Activated CD8-positive, alpha-beta memory T cell treated with anti-CD3 and anti-CD28 coated beads, Interleukin-2, amount 50 U/mL, for 24 hours (primary cell): ENCODE measurements around the gene C9orf50.
"Not testable (repeated sequence)": the region's sequence is repeated elsewhere in the genome, so short reads cannot be mapped to it uniquely, and the experiment has no call there.

Experiments
- DNase-seq: peaks from one replicate; pipeline ENCODE4 v3.0.0-alpha.2; 2020; ENCODE audit errors: extremely low read depth

C9orf50 gene

DNA sequence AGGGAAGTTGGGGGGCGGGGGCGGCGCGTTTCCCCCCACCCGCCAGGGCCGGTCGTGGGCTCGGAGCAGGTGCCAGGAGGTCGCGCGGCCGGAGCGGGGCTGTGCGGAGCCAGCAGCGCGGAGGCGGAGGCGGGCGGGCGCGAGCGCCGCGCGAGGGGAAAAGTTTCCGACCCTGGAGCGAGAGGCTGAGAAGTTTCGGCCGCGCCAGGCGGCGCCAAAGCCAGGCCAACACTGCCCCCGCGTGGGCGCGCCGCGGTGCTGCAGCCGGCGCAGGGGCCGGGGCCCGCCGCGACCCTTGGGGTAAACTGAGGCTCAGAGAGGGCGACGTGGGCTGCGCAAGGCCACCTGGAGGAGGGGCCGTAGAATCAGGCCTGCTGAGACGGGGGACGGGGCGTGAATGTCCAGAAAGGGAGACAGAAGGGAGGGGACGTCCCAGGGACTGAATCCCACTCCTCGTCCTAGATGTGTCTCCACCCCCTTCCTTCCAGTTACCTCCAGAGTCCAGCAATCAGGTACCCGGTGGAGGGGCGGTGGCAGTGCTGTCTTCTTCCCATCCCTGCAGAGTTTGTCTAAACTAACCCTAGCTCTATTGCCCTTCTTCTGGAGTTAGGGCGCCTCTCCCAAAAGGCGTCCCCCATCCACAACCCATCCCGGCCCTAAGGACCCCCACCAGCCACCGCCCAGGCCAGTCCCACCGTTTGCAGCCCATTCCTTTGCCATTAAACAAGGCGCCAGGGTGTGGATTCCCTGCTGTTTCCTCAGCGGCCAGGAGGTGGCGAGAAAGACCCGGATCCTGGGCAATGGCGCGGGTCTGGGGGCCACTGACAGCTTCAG is 10.2 kb downstream of the C9orf50 start:
- DNase-seq = peak; percentile 44

DNA sequence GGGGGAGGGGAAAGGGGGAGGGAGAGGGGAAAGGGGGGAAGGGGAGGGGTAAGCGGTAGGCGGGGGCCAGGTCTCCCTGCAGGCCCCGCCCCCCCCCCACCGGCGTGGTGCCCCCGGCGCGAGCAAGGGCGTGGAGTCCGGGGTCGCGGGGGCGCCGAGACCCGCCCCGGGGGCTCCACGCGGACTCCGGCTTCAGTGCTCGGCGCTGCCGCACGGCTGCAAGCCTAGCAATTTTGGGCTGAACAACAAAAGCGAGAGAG is 10.8 kb downstream of the C9orf50 start:
- DNase-seq = no peak

DNA sequence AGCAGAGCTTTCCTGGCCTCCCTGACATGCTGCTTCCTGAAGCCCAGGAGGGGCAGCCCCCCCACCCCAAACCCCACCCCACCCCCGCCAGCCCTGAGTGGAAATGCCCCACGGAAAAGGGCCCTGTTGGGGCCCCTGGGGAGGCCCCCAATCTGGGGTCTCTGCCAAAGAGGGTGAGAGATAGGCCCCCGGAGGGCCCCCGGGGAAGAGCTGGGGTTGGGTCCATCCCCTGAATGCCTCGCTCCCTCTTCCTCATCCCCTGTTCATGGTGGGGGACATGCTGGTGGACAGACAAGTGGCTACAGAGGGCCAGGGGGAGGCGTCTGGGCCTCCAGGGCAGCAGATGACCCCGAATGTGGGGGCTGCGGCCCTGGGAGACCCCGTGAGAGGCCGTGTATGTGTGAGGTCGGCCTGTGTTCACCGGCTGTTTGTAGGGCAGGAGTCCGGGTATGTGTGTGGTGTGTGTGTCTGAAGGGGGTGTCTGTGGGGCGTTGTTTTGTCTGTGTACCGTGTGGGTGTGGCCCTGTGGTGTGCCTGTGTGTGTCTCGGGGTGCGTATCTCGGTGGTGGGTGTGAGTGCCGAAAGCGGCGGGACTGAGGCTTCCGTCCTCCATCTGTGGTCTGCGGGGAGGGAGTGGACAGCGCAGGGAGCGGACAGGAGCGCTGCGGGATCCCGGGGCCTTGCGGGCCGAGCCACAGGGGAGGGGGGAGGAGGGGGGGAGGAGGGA is 11.3 kb downstream of the C9orf50 start:
- no peak for DNase-seq

DNA sequence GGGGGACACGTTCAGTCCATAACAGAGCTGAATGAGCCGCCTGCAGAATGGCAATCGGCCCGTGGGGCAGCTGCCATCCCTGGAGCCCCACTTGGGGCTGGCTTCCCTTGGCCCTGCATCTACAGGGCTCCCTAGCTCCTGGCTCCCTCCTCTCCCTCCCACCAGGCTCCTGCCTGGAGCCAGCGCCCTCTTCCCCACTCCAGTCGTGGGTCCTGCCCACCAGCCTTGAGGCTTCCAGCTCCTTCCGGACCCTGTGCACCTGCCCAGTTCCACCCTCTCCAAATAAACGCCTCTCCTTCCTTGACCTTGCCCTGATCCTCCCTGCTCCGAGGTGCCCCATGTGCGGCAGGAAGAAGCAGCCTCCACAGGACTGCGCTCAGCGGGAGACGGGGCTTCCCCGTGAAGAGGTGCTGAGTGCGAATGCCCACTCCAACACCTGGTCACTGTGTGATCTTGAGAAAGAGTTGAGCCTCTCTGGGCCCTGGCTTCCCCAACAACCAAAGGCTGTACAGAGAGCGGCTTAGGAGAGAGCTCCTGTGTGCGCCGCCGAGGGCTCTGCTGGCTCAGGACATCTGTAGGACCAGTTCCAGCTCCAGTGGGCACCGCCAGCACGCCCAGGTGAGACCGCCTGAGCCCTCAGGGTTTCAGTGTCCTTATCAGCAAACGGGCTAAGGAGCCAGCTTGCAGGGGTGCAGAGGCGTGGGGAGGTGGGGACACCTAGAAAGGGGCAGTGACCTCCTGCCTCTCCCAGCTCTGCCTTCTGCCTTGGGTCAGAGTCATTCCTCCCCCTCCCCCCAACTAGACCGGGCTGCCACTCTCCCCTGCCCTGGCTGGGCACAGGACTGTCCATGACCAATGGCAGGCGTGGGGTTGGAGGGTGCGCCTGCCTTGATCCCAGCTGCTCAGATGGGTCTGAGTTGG is 12.1 kb downstream of the C9orf50 start:
- DNase-seq = no peak

DNA sequence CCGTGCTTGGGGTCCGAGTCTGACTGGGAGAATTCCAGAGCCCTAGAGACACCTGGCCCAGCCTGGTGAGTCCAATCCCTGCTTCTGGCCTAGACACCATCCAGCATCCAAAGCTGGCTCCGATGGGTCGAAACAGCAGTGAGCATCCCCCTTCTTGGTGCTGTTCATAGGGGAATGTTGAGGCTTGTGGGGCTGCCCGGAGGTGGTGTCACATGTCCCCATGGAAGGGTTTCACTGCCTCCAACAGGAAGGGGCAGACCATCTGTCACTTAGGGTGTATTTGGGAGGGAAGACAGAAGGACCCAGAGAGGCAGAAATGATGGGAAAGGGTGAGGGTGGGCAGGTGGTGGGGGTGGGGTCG is 13.9 kb downstream of the C9orf50 start:
- DNase-seq = no peak

DNA sequence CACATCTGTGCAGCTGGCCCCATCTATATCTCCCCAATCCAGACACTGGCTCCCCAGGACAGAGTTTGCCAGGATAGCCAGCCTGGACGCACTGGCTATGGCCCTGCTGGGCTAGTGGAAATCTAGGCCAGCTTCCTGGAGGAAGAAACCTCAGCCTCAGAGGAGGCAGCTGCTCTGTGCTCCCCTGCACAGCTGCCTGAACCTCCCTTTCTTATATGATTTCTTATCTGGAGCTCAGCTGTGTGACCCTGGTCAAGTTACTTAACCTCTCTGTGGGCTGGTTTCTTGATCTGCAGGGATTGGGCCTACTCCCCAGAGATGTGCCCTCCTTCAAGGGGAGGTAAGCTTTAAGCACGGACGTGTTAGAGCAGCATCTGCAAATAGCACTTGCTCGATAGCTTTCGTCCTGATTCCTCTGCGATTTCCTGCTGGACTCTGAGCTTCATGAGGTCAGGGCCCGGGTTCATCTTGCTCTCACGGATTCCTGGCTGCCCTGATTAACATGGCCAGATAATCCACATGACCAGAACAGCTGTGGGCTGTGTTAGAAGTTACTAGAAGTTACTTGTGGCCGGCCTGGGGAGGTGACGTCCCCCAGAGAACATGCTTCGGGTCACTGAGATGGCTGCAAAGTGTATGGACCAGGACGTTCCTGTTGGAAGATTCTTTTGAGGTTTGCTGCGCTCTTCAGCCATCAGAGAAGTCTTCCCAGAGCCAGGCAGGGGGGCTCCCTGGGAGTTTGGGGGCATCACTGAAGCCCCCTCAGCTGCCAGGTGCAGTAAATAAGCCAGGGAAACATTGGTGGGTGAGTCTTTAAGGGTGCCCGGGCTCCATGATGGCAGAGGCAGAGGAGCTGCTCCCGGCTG is 14.5 kb downstream of the C9orf50 start:
- no peak for DNase-seq

DNA sequence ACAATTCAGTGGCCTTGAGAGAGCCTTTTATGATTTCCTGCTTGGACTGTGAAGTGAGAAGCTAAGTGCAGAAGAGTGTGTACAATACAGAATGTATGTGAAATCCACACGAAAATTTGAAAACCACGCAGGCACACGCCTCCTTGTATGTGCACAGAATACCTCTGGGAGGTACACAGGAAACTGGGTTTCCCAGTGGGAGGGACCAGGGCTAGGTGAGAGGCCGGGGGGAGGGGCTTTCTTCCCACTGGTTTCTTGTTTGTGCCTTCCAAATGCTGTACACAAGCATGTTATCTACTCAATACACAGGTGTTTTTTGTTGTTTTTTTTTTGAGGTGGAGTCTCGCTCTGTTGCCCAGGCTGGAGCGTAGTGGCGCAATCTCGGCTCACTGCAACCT is 16.1 kb downstream of the C9orf50 start:
- DNase-seq = no peak

DNA sequence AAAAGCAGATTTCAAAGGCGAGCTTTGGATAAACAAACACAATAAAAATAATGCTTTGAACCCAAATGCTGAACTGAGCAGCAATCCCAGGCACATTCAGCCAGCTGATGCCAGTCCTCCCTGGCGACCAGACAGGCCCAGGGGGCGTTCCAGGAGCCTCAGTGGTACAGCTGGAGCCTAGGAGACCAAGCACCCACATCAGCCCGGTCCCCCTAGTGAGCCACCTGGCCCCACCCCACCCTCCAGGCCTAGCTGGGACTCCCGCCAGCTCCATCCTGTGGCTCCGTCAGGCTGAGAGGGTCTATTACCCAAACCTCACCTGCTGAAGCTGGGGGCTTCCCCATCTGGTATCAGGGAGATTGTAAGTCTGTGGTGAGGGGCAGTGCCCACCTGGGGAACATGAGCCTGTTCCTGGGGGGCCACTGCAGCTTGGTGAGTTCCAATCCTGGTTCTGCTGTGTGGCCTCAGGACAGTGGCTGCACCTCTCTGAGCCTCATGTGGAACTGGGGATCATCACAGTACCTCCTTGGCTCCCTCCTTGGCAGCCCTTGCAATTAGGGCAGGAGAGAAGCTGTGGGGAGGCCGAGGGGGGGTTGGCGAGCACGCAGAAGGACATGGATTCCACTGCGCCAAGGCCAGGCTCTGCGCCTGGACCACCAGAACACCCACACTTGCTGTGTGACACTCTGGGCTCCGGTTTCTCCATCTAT is 16.7 kb downstream of the C9orf50 start:
- no peak for DNase-seq

DNA sequence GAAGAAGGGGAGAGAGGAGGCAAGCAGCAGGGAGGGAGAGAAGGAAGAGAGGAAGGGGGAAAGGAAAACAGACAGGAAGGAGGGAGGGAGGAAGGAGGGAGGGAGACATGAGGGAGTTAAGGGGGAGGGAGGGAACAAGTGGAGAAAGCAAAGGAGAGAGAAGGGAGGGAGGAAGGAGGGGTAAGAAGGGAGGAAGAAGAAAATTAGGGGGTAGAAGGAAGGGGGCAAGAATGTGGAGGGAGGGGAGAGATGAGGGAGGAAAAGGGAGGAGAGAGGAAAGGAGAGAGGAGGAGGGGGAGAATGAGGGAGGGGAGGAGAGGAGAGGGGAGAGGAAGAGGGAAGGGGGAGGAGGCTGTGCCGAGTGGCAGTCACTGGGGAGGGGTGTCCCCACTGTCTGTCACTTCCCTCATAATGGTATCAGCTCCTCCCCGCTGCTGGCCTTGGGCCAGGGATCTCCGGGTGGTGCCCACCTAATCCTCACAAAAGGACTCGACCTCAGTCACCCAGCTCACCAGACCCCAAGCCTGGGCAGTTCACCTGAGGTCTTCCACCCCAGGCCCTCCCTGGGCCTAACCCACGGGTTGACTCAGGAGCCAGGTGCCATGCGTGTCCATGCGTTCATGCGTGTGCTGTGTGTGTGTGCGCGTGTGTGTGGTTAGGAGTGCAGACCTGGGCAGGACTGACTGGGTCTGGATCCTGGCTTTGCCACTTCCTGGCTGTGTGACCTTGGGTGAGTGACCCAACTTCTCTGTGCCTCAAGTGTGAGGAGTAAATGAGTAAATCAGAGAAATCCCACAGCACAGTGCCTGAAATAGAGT is 18.1 kb downstream of the C9orf50 start:
- no peak for DNase-seq

DNA sequence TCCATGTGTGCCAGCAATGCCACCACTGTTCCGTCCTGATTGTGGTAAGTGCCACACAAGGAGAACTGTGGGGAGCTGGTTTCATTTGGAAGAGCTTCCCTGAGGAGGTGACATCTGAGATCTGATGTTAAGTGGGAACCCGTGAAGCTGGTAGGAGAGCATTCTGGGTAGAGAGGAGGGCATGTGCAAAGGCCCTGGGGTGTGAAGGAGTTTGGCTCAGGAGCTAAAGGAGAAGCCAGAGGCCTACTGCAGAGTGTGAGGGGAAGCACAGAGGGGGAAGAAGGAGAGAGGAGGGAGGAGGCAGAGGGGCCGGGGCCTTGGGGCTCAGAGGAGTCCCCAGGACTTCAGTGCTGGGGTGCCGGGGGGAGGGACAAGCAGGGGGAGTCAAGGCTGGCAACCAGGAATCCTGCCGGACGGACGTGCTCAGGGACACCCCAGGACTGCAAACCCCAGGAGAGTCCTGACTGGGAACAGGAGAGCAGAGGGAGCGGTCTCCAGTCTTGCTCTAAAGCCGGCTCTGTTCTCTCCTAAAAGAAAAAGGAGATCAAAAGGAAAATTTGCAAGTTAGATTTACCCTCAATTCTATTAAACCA is 19.7 kb downstream of the C9orf50 start:
- DNase-seq = no peak

DNA sequence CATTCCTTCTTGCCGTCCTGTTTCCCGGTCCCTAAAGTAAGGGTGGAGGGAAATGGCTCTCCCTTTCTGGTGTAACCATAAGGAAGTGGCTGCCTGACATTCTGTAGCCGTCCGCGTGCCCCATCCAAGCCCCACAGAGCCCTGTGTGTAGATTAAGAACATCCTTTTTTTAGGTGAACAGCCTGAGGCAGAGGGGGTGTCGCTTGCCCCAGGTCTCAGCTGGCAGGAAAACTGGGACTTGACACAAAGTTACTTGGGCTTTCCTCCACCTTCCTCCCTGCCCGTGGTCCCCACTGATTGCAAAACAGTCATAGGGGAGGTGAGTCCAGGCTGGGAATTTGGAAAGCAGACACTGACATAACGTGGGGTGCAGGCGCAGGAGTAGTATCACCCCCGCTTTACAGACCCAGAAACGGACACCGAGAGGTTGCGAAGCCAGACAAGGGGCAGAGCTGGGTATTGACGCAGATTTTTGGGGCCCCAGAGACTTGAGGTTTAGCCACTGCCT is 22.8 kb downstream of the C9orf50 start:
- no peak for DNase-seq

DNA sequence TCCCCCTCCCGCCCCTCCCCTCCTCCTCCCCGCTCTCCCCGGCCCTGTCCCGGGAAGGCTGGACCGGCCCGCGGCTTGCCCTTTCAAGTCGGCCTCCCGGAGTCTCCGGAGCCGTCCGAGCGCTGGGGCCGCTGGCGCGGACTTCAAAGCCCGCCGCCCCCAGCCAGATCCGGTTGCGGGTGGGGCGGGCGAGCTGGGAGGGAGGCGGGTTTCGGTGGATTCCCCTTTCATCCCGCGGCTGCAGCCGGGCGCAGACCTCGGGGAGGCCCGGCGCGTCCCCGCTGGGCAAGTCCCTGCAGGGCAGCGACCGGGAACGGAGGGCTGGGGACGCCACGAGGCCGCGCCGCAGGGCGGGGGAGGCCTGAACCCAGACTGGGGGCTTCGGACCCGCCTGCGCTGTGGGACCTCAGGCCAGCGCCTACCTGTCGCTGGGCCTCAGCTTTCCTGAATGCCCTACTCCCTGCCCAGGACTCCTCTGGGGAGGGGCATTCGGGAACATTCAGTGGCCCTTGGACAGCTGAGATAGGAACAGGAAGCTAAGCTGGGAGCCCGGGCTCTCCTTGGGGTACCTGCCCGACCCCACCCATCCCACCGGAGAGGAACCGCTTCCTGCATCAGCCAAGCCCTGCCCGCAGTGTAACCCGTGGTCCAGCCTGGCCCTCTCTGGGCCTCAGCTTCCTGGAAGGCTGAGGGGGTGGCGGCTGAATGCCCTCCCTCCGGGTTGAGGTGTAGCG is 23.4 kb downstream of the C9orf50 start:
- DNase-seq = no peak

DNA sequence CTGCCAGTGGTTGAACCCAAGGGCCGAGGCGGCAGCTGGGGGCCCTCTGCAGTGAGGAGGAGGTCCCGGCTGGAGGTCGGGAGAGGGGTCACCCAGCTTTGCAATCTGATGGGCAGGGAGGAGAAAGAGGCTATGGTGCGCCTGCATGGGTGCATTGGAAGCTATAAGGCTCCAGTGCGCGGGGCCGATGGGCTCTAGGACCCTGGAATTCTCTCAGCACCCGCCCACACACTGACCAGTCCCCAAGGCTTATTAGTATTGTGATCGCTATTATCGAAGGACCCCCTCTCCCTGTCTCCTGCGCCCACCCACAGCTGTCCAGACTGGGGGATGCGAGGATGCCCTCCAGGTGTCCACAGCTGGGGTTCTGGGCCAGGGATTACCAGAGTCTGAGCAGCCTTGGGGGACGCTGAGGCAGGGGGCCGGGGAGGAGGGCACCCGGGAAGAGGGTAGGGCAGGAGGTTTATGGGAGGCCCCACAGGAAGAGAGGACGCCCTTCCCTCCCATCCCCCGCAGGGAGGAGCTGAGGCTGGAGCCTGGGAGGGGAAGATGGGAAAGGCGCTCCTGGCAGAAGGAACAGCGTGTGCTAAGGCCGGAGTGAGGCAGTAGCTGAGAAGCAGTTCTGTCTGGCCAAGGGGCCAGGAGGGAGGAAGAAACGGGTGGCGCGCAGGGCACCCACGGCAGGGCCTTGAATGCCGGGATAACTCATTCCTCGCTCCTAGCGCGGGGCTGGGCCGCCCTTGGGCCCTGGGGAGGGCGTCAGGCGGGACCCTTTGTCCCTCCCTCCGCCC is 24.2 kb downstream of the C9orf50 start:
- DNase-seq = no peak

DNA sequence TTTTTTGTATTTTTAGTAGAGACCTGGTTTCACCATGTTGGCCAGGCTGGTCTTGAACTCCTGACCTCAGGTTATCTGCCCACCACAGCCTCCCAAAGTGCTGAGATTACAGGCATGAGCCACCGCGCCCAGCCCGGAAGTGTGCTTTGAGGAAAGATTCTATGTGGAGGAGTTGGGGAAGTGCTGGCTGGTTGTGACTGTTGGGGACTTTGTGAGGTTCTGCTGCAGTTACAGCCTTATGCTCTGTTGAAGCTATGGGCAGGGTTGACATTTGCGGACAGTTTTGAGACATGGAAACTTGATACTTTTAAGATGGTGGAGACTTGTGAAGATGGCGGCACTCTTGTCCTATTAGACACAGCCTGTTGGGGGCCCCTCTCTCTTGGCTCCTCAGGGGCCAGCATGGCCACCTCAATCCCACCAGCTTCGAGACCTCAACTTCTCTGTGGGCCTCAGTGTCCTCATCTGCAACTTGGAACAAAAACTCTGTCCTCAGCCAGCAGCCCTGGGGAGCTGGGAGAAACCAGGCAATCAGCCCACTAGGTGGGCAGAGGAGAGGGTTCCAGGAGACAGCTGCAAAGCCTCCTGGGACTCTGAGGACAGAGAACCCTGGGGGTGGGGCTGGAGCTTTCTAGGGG is 24.9 kb downstream of the C9orf50 start:
- no peak for DNase-seq

DNA sequence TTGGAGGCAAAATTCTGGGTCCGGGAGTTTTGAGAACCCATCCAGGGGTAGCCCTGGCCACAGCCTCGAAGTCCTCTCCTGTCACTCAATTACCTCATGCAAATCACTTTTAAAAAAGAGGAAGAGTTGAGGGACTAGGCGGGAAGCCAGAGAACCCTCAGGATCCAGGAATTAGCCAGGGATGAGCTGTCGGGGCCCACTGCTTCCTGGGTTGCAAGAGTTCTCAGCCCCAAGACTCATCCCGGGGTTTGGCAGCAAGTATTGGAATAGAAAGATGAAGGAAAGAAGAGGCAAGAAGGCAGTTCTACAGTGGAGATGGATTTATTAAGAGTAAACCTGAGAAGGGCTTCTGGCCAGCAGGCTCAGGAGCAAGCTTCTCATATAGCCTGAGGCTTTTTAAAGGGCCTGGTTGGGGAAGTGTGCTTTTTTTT is 25.6 kb downstream of the C9orf50 start:
- DNase-seq = no peak

DNA sequence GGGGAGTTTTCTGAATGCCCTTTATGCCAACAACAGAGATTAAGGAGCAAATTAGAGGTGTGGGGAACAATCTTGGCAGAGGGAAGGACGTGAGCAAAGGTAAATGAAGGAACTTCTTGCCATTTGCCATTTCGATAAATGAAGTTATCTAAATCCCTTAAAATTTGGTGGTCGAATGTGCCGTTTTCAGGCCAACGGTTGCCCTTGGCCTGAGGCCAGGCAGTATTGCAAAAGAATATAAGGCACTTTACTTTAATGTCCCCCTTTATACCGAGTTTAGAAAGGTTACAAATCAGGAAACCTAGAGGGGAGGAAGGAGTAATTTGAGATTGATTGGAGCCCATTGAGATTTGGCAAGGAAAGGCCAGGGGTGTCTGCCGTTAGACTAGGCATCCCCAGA is 26.3 kb downstream of the C9orf50 start:
- DNase-seq = no peak

DNA sequence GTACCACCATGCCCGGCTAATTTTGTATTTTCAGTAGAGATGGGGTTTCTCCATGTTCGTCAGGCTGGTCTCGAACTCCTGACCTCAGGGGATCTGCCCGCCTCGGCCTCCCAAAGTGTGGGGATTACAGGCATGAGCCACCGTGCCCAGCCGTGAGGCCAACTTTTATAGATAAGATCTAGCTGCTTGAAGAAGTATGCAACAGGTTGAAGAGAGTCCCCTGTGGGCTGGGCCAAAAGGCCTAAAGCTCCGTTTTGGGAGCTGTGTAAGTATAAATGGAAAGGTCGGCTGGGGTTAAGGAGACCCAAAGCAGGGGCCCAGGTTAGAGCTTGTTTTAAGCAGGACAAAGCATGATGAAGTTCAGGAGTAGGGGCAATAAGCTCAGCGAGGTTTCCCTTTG is 28.1 kb downstream of the C9orf50 start:
- not testable (repeated sequence) for DNase-seq
